Measurements from ENCODE around the gene ZNRF3. TPM values are rescaled to one million over a fixed set of nuclear protein-coding genes. Genes with fewer than 3 reads are reported as not detected.
"Not testable (repeated sequence)": the region's sequence is repeated elsewhere in the genome, so short reads cannot be mapped to it uniquely, and the experiment has no call there.

ZNRF3 gene
- total and polyA plus RNA-seq, 9 donors, result 7.4 to 24.3 (median 11.6) TPM

DNA sequence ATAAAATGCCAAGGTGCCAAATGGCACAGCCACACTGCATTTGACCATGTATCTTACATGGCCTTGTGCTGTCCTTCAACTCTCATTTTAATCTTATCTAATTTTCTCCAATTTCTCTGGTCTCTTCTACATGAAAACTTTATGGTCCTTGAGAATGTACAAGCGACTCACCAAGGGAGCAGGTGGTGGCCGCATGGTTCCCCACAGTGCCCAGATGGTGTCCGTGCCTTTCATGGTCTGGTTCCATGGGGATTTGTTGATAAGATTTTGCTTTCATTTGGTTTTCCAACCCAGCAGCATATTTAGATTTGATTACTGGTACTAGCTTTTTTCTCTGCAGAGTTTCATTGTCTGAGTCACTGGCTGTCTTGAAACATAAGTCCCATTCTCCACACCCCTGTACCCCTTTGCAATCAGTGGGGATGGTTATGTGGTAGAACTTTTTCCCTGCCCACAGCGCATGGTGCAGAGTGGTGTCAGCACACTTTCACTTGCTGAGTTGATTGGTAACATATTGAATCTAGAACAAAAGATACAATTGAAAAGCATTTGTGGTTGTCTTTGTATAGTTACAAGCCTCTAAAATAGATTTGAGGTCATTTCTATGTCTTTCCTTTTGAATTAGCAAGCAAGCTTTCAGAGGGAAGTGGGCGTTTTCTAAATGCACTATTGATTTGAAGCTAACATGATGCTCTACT lies 24.1 kb downstream of the ZNRF3 start:
- peak in 1 of 5 donors; percentile 17 for DNase-seq
- 76 to 80% (median 78%) methylated on average over 5 of the region's 5 CpGs for WGBS, 3 donors
- TF ChIP-seq POLR2A (IDR thresholded peaks at IDR 0.05), result no peak
- TF ChIP-seq EP300 (IDR thresholded peaks at IDR 0.05), result no peak
- TF ChIP-seq, protein P1, sequence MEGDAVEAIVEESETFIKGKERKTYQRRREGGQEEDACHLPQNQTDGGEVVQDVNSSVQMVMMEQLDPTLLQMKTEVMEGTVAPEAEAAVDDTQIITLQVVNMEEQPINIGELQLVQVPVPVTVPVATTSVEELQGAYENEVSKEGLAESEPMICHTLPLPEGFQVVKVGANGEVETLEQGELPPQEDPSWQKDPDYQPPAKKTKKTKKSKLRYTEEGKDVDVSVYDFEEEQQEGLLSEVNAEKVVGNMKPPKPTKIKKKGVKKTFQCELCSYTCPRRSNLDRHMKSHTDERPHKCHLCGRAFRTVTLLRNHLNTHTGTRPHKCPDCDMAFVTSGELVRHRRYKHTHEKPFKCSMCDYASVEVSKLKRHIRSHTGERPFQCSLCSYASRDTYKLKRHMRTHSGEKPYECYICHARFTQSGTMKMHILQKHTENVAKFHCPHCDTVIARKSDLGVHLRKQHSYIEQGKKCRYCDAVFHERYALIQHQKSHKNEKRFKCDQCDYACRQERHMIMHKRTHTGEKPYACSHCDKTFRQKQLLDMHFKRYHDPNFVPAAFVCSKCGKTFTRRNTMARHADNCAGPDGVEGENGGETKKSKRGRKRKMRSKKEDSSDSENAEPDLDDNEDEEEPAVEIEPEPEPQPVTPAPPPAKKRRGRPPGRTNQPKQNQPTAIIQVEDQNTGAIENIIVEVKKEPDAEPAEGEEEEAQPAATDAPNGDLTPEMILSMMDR (IDR thresholded peaks at IDR 0.05), result no peak
- Histone ChIP-seq H3K4me1 (ENCODE audit: insufficient read depth) (peaks cover 49% of the 10 kb centered on the region), H3K9me3 (no peaks in the 10 kb centered on the region), H3K36me3 (no peaks in the 10 kb centered on the region), H3K4me3 (no peak overlapping the region), H3K27me3 (no peaks in the 10 kb centered on the region), H3K27ac (peak overlapping the region in 1 of 2 donors; percentile 8)
- intact Hi-C loops (cut with DNase I), result no loop called here

DNA sequence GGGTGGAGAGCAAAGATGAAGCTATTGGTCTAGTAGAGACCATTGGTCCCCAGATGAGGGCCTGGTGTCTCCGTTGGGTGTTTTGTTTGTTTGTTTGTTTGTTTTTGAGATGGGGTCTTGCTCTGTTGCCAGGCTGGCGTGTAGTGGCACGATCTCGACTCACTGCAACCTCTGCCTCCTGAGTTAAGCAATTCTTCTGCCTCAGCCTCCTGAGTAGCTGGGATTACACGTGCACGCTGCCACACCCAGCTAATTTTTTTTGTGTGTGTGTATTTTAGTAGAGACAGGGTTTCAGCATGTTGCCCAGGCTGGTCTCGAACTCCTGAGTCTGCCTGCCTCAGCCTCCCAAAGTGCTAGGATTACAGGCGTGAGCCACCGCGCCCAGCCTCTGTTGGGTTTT lies 25.4 kb downstream of the ZNRF3 start:
- peaks cover 42% of the 10 kb centered on the region for H3K4me1 ChIP-seq (ENCODE audit: insufficient read depth)
- peak in 1 of 5 donors; percentile 22 for DNase-seq

DNA sequence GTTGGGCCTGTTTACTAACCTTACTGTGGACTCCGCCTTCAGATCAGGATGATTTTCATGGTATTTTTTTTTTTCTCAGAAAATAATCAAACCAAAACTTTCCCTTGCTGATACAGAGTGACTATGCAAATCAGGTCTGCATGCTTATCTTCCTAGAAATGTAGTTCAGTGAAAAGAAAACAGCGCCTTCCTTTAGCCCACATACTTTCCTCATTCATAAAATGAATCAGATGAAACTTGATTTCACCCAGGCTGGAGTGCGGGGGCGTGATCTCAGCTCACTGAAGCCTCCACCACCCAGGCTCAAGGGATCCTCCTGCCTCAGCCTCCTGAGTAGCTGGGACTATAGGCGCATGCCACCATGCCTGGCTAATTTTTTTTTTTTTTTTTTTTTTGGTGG lies 26.0 kb downstream of the ZNRF3 start:
- peak in 1 of 5 donors; percentile 28 for DNase-seq

More for the DNA sequence above, 25.4 kb downstream of the ZNRF3 start:
- H3K4me3 ChIP-seq; H3K9me3 ChIP-seq; H3K27me3 ChIP-seq; intact Hi-C loops (cut with DNase I); H3K36me3 ChIP-seq: not testable (repeated sequence)
- WGBS, 3 donors, result 66 to 81% (median 71%) methylated on average over 10 of the region's 10 CpGs
- H3K27ac ChIP-seq, result peak overlapping the region in 1 of 2 donors; percentile 19

GRCh38 chr22:28910569-28911303 lies 27.4 kb downstream of the ZNRF3 start:
- H3K36me3 ChIP-seq, result no peaks in the 10 kb centered on the region
- H3K4me1 ChIP-seq (ENCODE audit: insufficient read depth), result peaks cover 32% of the 10 kb centered on the region
- no peak overlapping the region for H3K27ac ChIP-seq
- no peaks in the 10 kb centered on the region for H3K9me3 ChIP-seq
- 88 to 94% (median 89%) methylated on average over 3 of the region's 3 CpGs for WGBS, 3 donors
- TF ChIP-seq, protein P1 (IDR thresholded peaks at IDR 0.05), result no peak
- no peak for TF ChIP-seq POLR2A (IDR thresholded peaks at IDR 0.05)
- no peak for TF ChIP-seq EP300 (IDR thresholded peaks at IDR 0.05)
- DNase-seq, result peak in 1 of 5 donors; percentile 28
- no peaks in the 10 kb centered on the region for H3K27me3 ChIP-seq
- H3K4me3 ChIP-seq, result no peak overlapping the region
- intact Hi-C loops (cut with DNase I), result no loop called here

More for the DNA sequence above, 26.0 kb downstream of the ZNRF3 start:
- Histone ChIP-seq H3K9me3 (no peaks in the 10 kb centered on the region), H3K36me3 (no peaks in the 10 kb centered on the region), H3K4me3 (no peak overlapping the region), H3K4me1 (ENCODE audit: insufficient read depth) (peaks cover 42% of the 10 kb centered on the region), H3K27me3 (no peaks in the 10 kb centered on the region), H3K27ac (no peak overlapping the region)
- WGBS, 3 donors, result 76 to 80% (median 76%) methylated on average over 5 of the region's 5 CpGs
- TF ChIP-seq EP300 (IDR thresholded peaks at IDR 0.05) (no peak), POLR2A (IDR thresholded peaks at IDR 0.05) (no peak)
- TF ChIP-seq, protein P1 (IDR thresholded peaks at IDR 0.05), result no peak
- intact Hi-C loops (cut with DNase I), result no loop called here

- DNase-seq, result peak in 1 of 5 donors; percentile 29
Observed at GRCh38 chr22:28911304-28911690, 27.9 kb downstream of the ZNRF3 start.

More at GRCh38 chr22:28911304-28911690, 27.9 kb downstream of the ZNRF3 start:
- Histone ChIP-seq H3K27ac (peak overlapping the region; percentile 7 to 54), H3K4me3 (no peak overlapping the region), H3K36me3 (no peaks in the 10 kb centered on the region), H3K9me3 (no peaks in the 10 kb centered on the region), H3K27me3 (no peaks in the 10 kb centered on the region), H3K4me1 (ENCODE audit: insufficient read depth) (peaks cover 29% of the 10 kb centered on the region)
- TF ChIP-seq, protein P1 (IDR thresholded peaks at IDR 0.05), result no peak
- no peak for TF ChIP-seq POLR2A (IDR thresholded peaks at IDR 0.05)
- TF ChIP-seq EP300 (IDR thresholded peaks at IDR 0.05), result no peak
- intact Hi-C loops (cut with DNase I), result no loop called here
- 29 to 43% (median 31%) methylated on average over 4 of the region's 4 CpGs for WGBS, 3 donors
